GM18505 (cell line): ENCODE results near the gene MYO7B.
A peak's percentile ranks its signal among the peaks of the same experiment; 100 is the strongest.

Experiments used
- ATAC-seq: cut with Tn5 transposase; IDR thresholded peaks from one replicate; pipeline ENCODE4 v1.9.1; 2021; ENCODE audit not compliant: unreplicated experiment
- POLR2A ChIP-seq: IDR thresholded peaks from 4 replicates; pipeline ENCODE4 v1.6.1; 2011; ENCODE audit warnings: borderline replicate concordance; ENCODE audit not compliant: insufficient read depth, insufficient read length; ENCODE audit errors: extremely low read depth

MYO7B gene

DNA sequence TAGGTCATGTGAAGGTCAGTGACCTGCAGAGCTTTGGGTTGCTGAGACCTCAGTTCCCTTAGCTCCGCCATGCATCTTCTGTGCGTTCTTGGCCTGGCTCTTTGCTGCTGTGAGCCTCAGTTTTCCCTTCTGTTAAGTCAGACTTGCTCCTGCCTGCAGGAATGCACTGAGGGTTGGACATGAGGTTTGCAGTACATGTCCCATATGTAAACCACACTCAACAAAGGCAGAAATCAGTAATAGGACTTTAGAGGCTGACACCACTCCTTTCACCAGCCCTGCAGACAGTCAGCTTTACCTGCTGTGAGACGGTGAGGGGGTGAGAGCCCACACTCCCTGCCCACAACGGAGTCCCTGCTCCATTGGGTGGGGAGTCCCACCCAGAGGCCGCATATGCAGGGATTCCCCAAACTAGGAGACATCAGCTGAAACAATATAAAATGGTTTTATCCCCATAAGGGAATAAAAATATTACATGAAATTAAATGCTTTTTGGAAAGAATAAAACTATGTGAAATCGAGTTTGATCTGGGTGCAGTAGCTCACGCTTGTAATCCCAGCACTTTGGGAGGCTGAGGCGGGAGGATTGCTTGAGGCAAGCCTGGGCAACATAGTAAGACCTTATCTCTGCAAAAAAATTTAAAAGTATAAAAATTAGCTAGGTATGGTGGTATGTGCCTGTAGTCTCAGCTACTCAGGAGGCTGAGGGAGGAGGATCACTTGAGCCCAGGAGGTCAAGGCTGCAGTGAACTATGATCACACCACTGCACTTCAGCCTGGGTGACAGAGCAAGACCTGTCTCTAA lies 55.1 kb downstream of the MYO7B start:
- no peak for ATAC-seq
- TF ChIP-seq POLR2A = no peak

GRCh38 chr2:127591221-127591923 lies 55.9 kb downstream of the MYO7B start:
- TF ChIP-seq POLR2A = no peak
- ATAC-seq = peak; percentile 85

GRCh38 chr2:127592761-127593227 lies 57.3 kb downstream of the MYO7B start:
- TF ChIP-seq POLR2A = no peak
- ATAC-seq = no peak

- ATAC-seq = no peak
These were observed 58.0 kb downstream of the MYO7B start for GRCh38 chr2:127593228-127594115.

GRCh38 chr2:127594116-127594591 lies 58.7 kb downstream of the MYO7B start:
- no peak for ATAC-seq
- TF ChIP-seq POLR2A = no peak

More at GRCh38 chr2:127593228-127594115, 58.0 kb downstream of the MYO7B start:
- no peak for TF ChIP-seq POLR2A

DNA sequence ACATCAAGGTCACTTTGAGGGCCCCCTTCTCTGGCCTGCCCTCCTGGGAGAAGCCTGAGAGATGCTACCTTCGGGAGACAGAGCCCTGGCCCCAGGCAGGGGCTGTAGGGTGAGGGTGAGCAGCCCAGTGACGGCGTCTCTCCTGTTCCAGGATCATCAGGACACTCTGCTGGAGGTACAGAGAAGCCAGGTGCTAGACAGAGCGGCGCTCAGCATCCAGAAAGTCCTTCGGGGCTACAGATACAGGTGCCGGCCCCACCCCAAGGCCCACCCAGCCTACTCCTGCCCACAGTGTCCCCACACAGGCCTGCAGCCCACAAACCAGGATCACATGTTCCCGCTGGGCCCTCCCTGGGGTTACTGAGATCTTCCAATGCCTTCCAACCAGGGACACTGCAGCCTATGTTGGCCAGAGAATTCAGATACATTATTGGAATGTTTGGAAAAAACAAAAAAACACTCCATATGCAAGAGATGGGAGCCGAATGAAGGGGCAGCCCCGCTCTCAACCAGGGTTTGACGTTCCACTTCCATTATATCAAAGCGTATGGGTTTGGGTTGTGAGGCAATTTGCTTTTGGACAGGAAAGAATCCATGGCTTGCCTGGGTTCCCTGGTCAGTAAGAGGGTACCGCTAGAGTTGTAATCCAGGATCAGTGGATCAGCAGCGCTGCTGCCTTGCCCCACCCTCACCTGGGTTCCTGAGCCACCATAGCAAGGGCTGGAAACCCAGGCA lies 61.0 kb downstream of the MYO7B start:
- no peak for TF ChIP-seq POLR2A
- ATAC-seq = no peak

DNA sequence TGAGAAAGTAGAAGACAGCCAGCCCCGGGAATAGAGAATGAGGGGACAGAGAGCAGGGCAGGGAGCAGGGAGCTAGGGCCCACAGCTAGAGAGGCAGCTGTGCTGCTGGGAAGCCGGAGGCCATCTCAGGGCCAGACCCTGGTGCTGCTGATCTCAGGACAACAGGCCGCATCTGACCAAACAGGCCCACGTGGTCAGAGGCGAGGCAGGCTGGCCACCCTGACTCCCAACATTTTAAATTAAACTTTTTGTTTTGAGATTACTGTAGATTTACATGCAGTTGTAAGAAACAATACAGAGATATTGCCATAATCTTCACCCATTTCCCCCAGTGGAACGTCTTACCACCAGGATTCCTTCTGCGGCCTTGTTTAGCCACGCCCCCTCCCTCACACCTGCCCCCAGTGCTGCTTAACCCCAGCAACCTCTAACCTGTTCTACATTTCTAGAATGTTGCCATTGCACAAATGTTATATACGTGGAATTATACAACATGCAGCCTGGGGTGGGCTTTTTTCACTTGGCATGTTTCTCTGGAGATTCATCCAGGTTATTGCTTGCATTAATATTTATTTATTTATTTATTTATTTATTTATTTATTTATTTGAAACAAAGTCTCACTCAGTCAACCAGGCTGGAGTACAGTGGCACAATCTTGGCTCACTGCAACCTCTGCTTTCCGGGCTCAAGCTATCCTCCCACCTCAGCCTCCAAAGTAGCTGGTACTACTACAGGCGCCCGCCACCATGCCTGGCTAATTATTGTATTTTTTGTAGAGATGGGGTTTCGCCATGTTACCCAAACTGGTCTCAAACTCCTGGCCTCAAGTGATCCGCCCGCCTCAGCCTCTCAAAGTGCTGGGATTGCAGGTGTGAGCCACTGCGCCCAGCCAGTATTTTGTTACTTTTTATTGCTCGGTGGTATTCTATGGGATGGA lies 61.8 kb downstream of the MYO7B start:
- no peak for ATAC-seq
- TF ChIP-seq POLR2A = no peak

DNA sequence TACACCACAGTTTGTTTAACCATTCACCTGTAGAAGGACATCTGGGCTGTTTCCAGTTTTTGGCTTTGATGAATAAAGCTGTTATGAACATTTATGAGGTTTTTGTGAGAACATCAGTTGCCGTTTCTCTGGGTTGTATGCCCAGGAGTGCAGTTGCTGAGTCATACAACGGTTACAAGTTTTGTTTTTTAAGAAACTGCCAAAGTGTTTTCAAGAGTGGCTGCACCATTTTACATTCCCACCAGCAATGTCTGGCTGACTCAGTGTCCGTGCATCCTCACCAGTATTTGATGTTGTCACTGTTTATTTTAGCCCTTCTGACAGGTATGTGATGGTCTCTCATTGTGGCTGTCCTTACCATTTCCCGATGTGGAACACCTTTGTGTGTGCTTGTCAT lies 62.5 kb downstream of the MYO7B start:
- TF ChIP-seq POLR2A = no peak
- no peak for ATAC-seq

- TF ChIP-seq POLR2A = no peak
- ATAC-seq = no peak
These were observed 63.2 kb downstream of the MYO7B start for GRCh38 chr2:127598711-127599110.

- ATAC-seq = no peak
- TF ChIP-seq POLR2A = no peak
These were observed 63.7 kb downstream of the MYO7B start for GRCh38 chr2:127599211-127599610.

DNA sequence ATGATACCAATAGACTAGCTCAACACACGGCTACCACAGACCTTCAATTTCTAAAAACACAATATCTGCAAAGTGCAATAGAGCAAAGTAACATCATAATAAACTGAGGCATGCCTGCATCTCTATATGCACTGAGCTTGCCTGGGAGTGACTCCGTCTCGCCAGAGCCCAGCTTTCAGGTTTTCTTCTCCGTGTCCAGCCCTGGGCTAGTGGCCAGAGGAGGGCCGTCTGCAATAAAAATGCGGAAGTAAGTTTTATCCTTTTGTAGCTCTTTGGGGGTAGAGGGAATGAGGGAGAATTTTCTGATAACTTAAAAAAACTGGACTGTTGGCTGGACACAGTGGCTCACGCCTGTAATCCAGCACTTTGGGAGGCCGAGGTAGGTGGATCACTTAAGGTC lies 69.5 kb downstream of the MYO7B start:
- TF ChIP-seq POLR2A = no peak
- no peak for ATAC-seq
